ENCODE data around the gene PDRG1.

The PDRG1 gene

DNA sequence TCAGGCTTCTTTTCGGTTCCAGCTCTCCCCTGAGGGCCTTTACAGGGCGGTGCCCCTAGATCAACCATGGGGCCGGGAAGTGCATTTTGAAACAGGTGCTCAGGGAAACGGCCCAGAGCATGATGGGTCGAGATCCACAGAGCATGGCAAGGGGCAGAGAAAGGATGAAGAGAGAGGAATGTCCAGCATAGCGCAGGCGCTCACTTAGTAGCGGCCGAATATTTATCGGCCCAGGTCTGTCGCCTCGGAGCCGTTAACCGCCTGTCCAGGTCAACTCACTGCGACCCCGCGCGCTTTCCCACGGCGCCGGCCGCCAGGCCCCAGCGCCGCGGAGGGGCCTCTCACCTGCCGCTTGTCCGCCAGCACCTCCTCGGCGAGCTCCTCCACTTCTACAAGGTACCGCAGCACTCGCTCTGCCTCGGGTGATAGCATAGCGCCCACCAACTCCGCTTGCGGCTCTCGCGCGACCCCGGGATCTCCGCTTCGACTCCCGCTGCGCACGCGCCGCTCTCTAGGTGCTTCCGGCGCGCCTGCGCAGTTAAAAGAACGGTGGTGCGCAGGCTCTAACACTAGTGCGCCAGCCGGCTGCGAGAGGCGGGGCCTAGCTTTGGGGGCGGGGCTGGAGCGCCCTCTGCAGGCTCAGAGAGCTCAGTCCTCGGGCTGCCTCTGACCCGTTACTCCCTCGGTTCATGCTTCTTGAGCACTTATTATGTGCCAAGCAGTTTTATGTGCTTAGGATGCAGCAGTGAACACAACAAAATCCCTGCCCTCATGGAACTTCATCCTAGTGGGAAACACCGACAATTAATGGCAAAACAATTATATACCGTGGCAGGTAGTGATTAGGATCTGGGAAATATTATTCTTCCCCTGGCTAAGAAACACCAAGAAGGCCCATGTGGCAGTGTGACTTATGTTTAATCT, at the start of gene PDRG1:
TSS of gene PDRG1 (minus strand) at position 517 of the 924 bp plus-strand sequence. CDS start at position 432, 85 bp downstream.
- H3K36me3 Mint-ChIP-seq: peaks cover 24 to 30% of the 10 kb centered on the region in 2 donors

DNA sequence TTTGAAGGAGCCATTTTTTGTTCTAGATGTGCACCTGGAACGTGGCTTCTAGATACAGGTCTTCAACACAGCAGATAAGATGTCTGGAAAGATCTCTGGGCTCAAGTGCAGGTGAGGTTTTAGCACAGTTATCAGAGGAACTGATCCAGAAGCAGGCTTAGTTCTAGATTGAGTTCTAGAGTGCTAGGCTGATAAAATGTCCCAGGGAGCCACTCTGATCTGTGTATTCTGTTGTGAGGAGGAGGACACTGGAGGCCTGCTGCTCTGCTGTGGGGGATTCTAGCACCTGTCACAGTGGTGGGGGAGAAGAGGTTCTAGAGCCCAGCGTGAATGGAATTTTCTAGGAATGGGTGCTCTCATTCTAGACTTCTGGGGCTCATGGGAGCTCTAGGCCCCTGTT, 46.4 kb upstream of the PDRG1 start:
- ATAC-seq (replicated peaks): no peak
- no peaks in the 10 kb centered on the region for H3K36me3 Mint-ChIP-seq
- peaks cover 41 to 43% of the 10 kb centered on the region in 2 donors for H3K27me3 Mint-ChIP-seq

More for the DNA sequence above, at the start of gene PDRG1:
- Mint-ChIP-seq H3K4me1 (peaks cover 19 to 22% of the 10 kb centered on the region in 2 donors), H3K27me3 (peaks cover 7 to 23% of the 10 kb centered on the region in 2 donors), H3K9me3 (no peaks in the 10 kb centered on the region), H3K4me3 (peak within 1 kb of the TSS; percentile 91 to 97), H3K27ac (peak within 1 kb of the TSS; percentile 99)
- DNase-seq (peak; percentile 94), ATAC-seq (replicated peaks) (peak; percentile 96 to 97)

DNA sequence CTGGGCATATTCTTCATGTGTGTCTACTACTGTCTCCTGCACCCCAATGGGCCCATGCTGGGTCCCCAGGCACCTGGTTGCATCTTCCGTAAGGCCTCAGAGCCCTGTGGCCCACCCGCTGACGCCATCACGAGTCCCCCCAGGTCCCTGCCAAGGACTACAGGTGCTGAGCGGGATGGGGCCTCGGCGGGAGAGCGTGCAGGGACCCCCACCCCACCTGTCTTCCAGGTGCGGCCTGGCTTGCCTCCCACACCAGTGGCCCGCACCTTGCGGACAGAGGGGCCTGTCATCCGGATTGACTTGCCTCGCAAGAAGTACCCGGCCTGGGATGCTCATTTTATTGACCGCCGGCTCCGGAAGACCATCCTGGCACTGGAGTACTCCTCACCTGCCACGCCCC, 45.1 kb upstream of the PDRG1 start:
- peaks cover 14 to 15% of the 10 kb centered on the region in 2 donors for H3K4me1 Mint-ChIP-seq
- H3K27ac Mint-ChIP-seq: no peak overlapping the region

More for the DNA sequence above, 46.4 kb upstream of the PDRG1 start:
- Mint-ChIP-seq H3K4me3 (no peak overlapping the region), H3K9me3 (no peaks in the 10 kb centered on the region), H3K4me1 (peaks cover 14 to 15% of the 10 kb centered on the region in 2 donors), H3K27ac (no peak overlapping the region)
- DNase-seq: no peak

DNA sequence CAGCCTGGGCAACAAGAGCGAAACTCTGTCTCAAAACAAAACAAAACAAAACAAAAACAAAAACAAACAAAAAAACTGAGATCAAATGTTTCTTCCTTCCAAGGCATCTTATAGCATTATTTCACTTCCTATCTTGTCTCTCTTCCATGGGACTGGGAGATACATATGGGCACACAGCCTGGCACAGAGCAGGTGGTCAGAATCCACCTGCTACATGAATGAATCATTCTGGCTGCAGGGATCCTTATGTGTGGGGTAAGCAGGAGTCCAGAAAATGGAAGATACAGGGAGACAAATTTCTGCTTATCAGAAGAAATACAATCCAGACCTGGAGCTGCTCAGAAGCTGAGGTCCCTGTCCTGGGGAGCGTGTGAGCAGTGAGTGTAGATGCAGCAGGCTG, 40.2 kb upstream of the PDRG1 start:
- no peak overlapping the region for H3K27ac Mint-ChIP-seq
- H3K36me3 Mint-ChIP-seq: no peaks in the 10 kb centered on the region
- no peak for ATAC-seq (replicated peaks)
- no peaks in the 10 kb centered on the region for H3K9me3 Mint-ChIP-seq
- peaks cover 15 to 18% of the 10 kb centered on the region in 2 donors for H3K4me1 Mint-ChIP-seq
- H3K4me3 Mint-ChIP-seq: no peak overlapping the region
- H3K27me3 Mint-ChIP-seq: peaks cover 50% of the 10 kb centered on the region in 2 donors
- DNase-seq: no peak

More for the DNA sequence above, 45.1 kb upstream of the PDRG1 start:
- ATAC-seq (replicated peaks) (no peak), DNase-seq (no peak)
- Mint-ChIP-seq H3K9me3 (no peaks in the 10 kb centered on the region), H3K4me3 (no peak overlapping the region), H3K27me3 (peaks cover 51 to 52% of the 10 kb centered on the region in 2 donors), H3K36me3 (no peaks in the 10 kb centered on the region)

DNA sequence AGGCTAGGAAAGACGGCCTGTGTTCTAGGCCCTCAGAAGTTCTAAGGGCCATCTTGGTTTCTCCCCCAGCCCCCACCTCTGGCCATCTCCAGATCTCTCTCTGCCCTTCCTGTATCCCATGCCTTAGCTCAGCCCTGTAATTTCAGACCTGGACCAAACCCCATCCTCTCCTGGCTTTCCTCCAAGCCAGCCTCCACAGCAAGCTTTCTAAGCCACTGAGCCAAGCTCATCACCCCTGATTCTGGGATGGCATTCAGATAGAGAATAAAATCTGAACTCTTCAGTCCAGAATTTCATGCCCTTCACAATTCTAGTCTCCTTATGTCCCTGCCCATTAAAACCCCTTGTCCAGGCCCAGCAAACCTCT, 39.5 kb upstream of the PDRG1 start:
- ATAC-seq (replicated peaks) (no peak), DNase-seq (no peak)
- no peak overlapping the region for H3K27ac Mint-ChIP-seq
- no peak overlapping the region for H3K4me3 Mint-ChIP-seq
- H3K4me1 Mint-ChIP-seq: peaks cover 13 to 18% of the 10 kb centered on the region in 2 donors
- H3K9me3 Mint-ChIP-seq: no peaks in the 10 kb centered on the region
- H3K27me3 Mint-ChIP-seq: peaks cover 42 to 44% of the 10 kb centered on the region in 2 donors
- H3K36me3 Mint-ChIP-seq: no peaks in the 10 kb centered on the region

DNA sequence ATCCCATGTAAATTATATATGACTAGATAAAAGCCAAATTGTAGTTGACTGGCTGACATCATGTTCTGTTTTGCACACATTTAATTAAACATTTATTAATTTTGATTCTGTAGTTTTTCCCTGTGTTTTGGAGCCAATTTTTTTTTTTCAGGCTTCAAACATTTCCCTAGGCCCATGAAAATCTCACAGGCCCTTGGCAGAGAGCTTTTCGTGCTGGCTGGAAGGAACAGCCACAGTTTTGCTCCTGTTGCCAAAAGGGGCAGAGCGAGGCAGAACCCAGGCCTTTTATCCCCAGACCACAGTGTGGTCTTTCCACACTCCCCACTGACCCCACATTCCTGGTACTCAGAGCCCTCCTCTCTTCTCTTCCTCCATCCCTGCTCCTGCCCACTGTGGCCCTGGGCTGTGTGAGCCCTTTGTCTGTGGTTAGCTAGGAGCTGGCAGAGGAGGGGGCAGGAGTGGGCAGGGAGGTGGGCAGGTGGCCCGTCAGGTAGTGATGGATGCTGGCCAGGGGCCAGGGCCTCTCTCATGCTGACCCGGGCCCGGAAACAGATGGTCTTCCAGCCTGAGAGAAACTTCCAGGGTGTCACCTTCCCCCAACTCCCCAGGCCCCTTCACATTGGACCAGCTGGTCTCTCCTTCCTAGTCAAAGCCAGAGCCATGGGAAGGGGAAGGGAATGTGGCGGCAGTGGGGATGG, 38.9 kb upstream of the PDRG1 start:
- Mint-ChIP-seq H3K4me1 (peaks cover 9 to 16% of the 10 kb centered on the region in 2 donors), H3K9me3 (no peaks in the 10 kb centered on the region), H3K4me3 (no peak overlapping the region), H3K27me3 (peaks cover 37 to 39% of the 10 kb centered on the region in 2 donors), H3K36me3 (no peaks in the 10 kb centered on the region), H3K27ac (no peak overlapping the region)
- DNase-seq (no peak), ATAC-seq (replicated peaks) (no peak)

DNA sequence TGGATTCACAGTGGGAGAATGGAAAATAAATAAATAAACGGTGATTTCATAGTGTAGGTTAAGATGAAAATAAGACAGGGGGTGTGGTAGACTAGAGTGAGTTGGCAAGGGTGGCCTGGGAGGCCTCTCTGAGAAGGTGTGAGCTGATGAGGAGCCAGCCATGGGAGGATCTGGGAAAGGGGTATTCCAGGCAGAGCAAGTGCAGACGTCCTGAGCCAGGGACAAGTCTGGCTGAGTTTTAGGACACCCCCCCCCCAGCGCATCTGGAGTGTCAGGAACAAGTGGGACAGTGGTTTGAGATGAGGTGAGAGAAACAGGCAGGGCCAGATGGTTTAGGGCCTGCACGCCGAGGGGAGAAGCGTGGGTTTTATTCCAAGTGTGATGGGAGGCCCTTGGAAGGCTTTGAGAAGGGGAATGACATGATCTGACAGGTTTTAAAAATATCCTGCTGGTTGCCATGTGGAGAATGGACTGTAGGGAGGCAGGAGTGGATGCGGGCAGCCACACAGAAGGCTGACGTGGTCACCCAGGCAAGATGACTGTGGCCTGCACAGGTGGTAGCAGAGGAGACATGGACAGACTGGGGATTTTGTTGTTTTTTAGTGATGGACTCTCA, 37.3 kb upstream of the PDRG1 start:
- DNase-seq (no peak), ATAC-seq (replicated peaks) (no peak)
- Mint-ChIP-seq H3K4me3 (no peak overlapping the region), H3K9me3 (no peaks in the 10 kb centered on the region), H3K36me3 (no peaks in the 10 kb centered on the region), H3K27ac (no peak overlapping the region), H3K4me1 (peaks cover 2 to 5% of the 10 kb centered on the region in 2 donors), H3K27me3 (peaks cover 25 to 26% of the 10 kb centered on the region in 2 donors)

DNA sequence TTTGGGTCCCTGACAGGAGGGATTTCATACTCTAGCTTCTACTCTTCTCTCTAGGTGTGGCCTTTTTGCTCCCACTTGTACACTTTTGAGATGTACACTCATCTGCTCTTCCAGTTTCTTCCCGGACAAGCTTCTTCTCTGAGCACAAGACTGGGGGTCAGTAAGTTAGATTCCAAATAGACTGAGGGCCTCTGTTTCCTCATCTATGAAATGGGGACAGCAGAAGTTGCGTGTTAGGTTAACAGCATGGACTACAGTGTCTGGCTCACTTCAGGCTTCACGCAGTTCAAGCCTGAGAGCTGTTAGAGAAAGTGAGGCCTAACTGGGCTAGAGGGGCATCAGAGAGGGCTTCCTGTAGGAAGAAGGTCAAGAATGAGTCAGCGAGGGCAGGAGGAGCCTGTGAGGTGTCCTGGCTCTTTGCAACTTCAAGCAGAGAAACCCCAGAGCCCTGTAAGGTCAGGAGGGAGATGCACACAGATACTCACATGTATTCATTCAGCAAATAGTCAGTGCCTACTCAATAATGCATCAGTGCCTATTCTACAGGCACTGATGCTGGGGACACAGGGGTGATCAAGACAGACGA, 36.7 kb upstream of the PDRG1 start:
- H3K4me3 Mint-ChIP-seq: no peak overlapping the region
- no peak overlapping the region for H3K27ac Mint-ChIP-seq
- peak; percentile 33 to 36 for ATAC-seq (replicated peaks)
- DNase-seq: no peak
- peaks cover 0 to 5% of the 10 kb centered on the region in 2 donors for H3K4me1 Mint-ChIP-seq
- H3K36me3 Mint-ChIP-seq: no peaks in the 10 kb centered on the region
- H3K9me3 Mint-ChIP-seq: no peaks in the 10 kb centered on the region
- peaks cover 19 to 20% of the 10 kb centered on the region in 2 donors for H3K27me3 Mint-ChIP-seq

DNA sequence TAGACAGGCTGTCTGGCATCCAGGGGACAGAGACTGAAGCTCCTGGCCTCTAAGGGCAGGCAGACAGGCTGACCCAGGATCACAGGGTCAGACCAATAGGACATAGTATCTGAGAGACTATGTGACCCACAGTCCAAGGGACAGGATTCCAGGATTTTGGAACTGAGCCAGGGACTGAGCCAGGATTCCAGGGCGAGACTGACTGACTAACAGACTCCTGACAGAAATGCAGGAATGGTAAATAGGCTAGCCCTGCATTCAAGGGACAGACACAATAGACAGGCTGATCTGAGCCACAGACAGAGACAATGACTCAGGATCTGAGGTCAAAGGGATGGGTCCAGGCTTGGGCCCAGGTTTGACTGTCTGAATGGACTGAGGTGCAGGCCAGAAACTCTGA, 35.9 kb upstream of the PDRG1 start:
- no peaks in the 10 kb centered on the region for H3K9me3 Mint-ChIP-seq
- no peak overlapping the region for H3K4me3 Mint-ChIP-seq
- no peak for ATAC-seq (replicated peaks)
- H3K4me1 Mint-ChIP-seq: peaks cover 0 to 5% of the 10 kb centered on the region in 2 donors
- H3K36me3 Mint-ChIP-seq: no peaks in the 10 kb centered on the region
- peaks cover 17 to 18% of the 10 kb centered on the region in 2 donors for H3K27me3 Mint-ChIP-seq
- no peak overlapping the region for H3K27ac Mint-ChIP-seq
- no peak for DNase-seq

DNA sequence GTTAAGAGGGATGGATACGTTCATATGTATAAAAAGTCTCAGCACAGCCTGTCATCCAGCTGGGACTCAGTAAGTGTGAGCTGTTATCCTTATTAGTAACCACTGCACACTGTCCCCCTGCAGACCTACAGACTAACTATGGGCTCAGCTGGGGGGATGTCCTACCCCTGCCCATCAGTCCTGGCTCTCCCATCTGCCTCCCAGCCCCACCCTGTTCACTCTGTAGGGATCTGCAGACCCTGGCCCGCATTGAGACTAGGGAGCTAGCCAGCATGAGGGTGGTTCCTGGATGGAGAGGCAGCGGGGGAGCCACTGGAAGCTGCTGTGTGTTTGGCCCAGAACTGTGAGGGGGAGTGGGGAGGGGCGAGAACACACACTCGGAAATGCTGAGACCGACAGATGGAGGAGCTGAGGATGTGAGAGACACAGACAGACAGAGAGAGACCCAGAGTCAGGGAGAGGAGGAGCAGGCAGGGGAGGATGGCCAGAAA, 33.2 kb upstream of the PDRG1 start:
- DNase-seq (no peak), ATAC-seq (replicated peaks) (no peak)
- Mint-ChIP-seq H3K4me3 (no peak overlapping the region), H3K36me3 (no peaks in the 10 kb centered on the region), H3K27ac (no peak overlapping the region), H3K9me3 (no peaks in the 10 kb centered on the region), H3K27me3 (peaks cover 14 to 20% of the 10 kb centered on the region in 2 donors), H3K4me1 (peaks cover 0 to 5% of the 10 kb centered on the region in 2 donors)

DNA sequence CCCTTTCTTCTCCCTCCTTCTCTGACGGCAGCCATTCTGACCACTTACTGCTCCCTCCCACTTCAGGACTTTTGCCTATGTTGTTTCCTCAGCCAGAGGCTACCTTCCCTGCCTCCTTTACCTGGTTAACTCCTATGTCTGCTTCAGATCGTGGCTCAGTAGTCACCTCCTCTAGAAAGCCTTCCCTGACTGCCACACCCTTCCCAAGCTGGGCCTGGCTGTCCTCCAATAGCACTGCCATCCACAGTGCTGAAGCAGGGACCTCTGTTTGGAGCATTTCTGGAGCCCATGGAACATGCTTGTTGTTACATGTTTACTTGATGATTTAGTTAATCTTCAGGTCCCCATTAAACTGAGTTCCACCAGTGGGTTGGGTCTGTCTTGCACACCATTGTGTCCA, 29.9 kb upstream of the PDRG1 start:
- no peaks in the 10 kb centered on the region for H3K4me1 Mint-ChIP-seq
- no peak overlapping the region for H3K27ac Mint-ChIP-seq
- H3K9me3 Mint-ChIP-seq: no peaks in the 10 kb centered on the region
- DNase-seq: no peak
- H3K27me3 Mint-ChIP-seq: peaks cover 14 to 27% of the 10 kb centered on the region in 2 donors
- H3K36me3 Mint-ChIP-seq: no peaks in the 10 kb centered on the region
- H3K4me3 Mint-ChIP-seq: no peak overlapping the region
- no peak for ATAC-seq (replicated peaks)

DNA sequence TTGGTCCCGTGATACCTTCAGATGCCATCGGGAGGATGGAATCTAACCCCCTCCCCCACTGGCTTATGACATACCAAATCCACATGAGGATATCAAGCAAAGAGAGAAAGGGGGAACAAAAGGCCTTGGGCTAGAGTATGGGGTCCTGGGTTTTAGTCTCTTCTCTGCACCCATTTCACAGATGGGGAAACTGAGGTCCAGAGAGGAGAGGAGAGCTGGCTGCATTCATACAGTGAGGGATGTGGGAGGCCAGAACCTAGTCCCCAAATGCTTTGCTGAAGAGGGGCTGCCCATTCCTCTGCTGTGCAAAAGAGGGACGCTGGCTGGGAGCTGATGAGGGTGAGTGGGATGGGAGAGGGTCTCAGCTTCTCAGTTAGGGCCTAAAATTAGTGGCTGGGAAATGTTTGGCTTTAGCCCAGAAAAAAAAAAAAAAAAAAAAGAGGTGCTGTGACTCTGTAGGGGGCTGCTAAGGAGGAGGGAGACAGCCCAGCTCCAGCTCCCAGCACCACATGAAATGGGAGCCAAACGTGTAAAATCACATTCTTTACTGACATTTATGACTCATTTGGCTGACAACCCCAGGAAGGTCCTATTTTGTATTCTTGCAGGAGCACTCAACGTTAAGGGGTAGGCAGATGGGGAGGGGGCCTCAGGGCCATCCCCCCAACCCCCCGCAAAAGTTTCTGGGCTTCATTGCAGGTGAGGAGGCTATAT, 28.0 kb upstream of the PDRG1 start:
- Mint-ChIP-seq H3K36me3 (no peaks in the 10 kb centered on the region), H3K27me3 (peaks cover 20 to 34% of the 10 kb centered on the region in 2 donors), H3K27ac (no peak overlapping the region), H3K4me3 (no peak overlapping the region), H3K4me1 (no peaks in the 10 kb centered on the region), H3K9me3 (no peaks in the 10 kb centered on the region)
- no peak for ATAC-seq (replicated peaks)
- DNase-seq: no peak

DNA sequence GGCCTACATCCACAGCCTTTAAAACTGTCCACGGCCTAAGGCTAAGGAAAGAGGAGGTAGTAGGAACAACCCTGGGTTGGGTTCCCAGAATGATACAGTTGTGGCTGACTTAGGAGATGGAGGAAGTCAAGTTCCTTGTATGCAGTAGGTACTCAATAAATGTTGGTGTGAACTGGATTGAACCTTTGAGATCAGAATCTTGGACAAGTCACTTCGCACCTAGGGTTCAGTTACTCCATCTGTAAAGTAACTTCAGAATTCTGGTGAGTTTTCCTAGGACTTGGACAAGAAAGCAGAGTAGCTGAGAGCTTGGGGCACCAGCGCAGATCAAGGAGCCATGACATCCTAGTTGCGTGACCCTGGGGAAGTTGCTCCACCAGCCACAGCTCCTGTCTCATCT, 25.2 kb upstream of the PDRG1 start:
- Mint-ChIP-seq H3K4me1 (no peaks in the 10 kb centered on the region), H3K27me3 (peaks cover 27 to 32% of the 10 kb centered on the region in 2 donors), H3K4me3 (no peak overlapping the region), H3K27ac (no peak overlapping the region), H3K36me3 (no peaks in the 10 kb centered on the region), H3K9me3 (no peaks in the 10 kb centered on the region)
- DNase-seq (no peak), ATAC-seq (replicated peaks) (no peak)

Measured in stimulated activated naive B cell treated with anti-CD40 and anti-IgM and Interleukin-4, amounts not matched to agents 10 μg/mL and 1 μg/mL and 100 μg/mL, for 72 hours (primary cell).